Mucosa of descending colon (tissue), 3 donors: ENCODE data around the gene OR7G1. TPM values are rescaled to one million over a fixed set of nuclear protein-coding genes. Genes with fewer than 3 reads are reported as not detected.

Experiments
- total RNA-seq, 3 donors: library from RNA; stranded (reverse); fragmentation: NEBNext Ultra II Directional in 2 of 3; extraction: Animal tissue kit (Norgen Biotek cat#: 25700) in 2 of 3; gene quantifications; one replicate each; pipeline versions ENCODE4 v1.2.1 to v1.2.4, GENCODE V29; 2021 to 2023
- donor health status: DM: no; HTN: no; CAD: no; lungs with moderate emphysema.
- donor health status: DM: no; HTN: no; CAD: no.
- donor health status: DM: no; HTN: yes; CAD: no.

The OR7G1 gene
- total RNA-seq, 3 donors from 2014 or later = not detected

Other genes with a start within 250 kb of the OR7G1 start
- gene MUC16, start 105.4 kb downstream of the OR7G1 start, total RNA-seq = under 1 TPM in 2 of 3 donors, not detected in 1; under 0.01 TPM
- gene OR1M1, start 28.7 kb downstream of the OR7G1 start, total RNA-seq = not detected
- gene OR7G2, start 8.3 kb downstream of the OR7G1 start, total RNA-seq = not detected
- gene OR7G3, start 11.2 kb upstream of the OR7G1 start, total RNA-seq = not detected
- 10 to 100 TPM; 26.4 to 37.1 (median 29.5) TPM for gene ZNF317, start 24.6 kb upstream of the OR7G1 start, total RNA-seq
- not detected for gene OR7D2, start 63.2 kb upstream of the OR7G1 start, total RNA-seq
- gene OR7D4, start 103.8 kb upstream of the OR7G1 start, total RNA-seq = not detected
- not detected for gene OR7E24, start 135.2 kb upstream of the OR7G1 start, total RNA-seq
- 1 to 10 TPM; 2.7 to 6.2 (median 4.4) TPM for gene ZNF699, start 194.1 kb upstream of the OR7G1 start, total RNA-seq
- gene ZNF559, start 208.4 kb upstream of the OR7G1 start, total RNA-seq = 10 to 100 TPM in 2 of 3 donors, 1 to 10 TPM in 1; 7.8 to 19.5 (median 10.4) TPM
- gene ZNF177, start 247.2 kb upstream of the OR7G1 start, total RNA-seq = 1 to 10 TPM in 2 of 3 donors, not detected in 1; 2.5 to 5.5 TPM